Peyer's patch (tissue), 4 donors: ENCODE measurements around the gene HECTD2. TPM values are rescaled to one million over a fixed set of nuclear protein-coding genes. Genes with fewer than 3 reads are reported as not detected.
"Not testable (repeated sequence)": the region's sequence is repeated elsewhere in the genome, so short reads cannot be mapped to it uniquely, and the experiment has no call there.

Experiments
- DNase-seq, 3 donors: peaks; one replicate each; pipeline ENCODE4 v3.0.0-alpha.2; 2017 to 2019
- H3K27ac ChIP-seq, 4 donors: fragments of 200-600 bp; sonication (generic); one replicate each; pipeline ENCODE4 v1.5.1; 2016 to 2019
- H3K27me3 ChIP-seq, 2 donors: fragments of 200-600 bp; sonication (generic); one replicate each; pipeline ENCODE4 v1.5.1; 2019
- H3K36me3 ChIP-seq, 3 donors: fragments of 200-600 bp; sonication (generic); one replicate each; pipeline ENCODE4 v1.5.1; 2016 to 2019
- H3K4me1 ChIP-seq, 4 donors: fragments of 200-600 bp; sonication (generic); one replicate each; pipeline ENCODE4 v1.5.1; 2016 to 2019
- H3K4me3 ChIP-seq, 4 donors: fragments of 200-600 bp; sonication (generic); 1 replicate in 3 of 4; 2 replicates in 1 of 4; pipeline ENCODE4 v1.5.1; 2016 to 2019; ENCODE audit warnings: mild to moderate bottlenecking in 1 of 4
- H3K9me3 ChIP-seq, 4 donors: fragments of 200-600 bp; sonication (generic); one replicate each; pipeline ENCODE4 v1.5.1; 2016 to 2019; ENCODE audit warnings: mild to moderate bottlenecking in 1 of 4
- CTCF ChIP-seq, 6 experiments: fragments of 450-650 bp in 4 of 6; fragments of 200-600 bp in 2 of 6; sonication (generic) in 1 of 6; IDR thresholded peaks; one replicate each; pipeline ENCODE4 v1.5.1; 2017 to 2019; ENCODE audit warnings: antibody characterized with exemption in 6 of 6, mild to moderate bottlenecking in 3 of 6, moderate library complexity in 1 of 6
- POLR2A ChIP-seq, 2 donors: fragments of 450-650 bp; IDR thresholded peaks; one replicate each; pipeline ENCODE4 v1.5.1; 2017; ENCODE audit warnings: antibody characterized with exemption in 2 of 2, mild to moderate bottlenecking in 2 of 2, moderate library complexity in 2 of 2
- small RNA-seq, 2 donors: library from RNA; depleted of rRNA; stranded (forward); fragments of <200 nt; gene quantifications; one replicate each; pipeline ENCODE3, GENCODE V24; 2016
- total RNA-seq, 4 donors: library from RNA; depleted of rRNA; stranded (reverse); fragments of >200 nt; gene quantifications; one replicate each; pipeline ENCODE4 v1.1.0, GENCODE V29; 2016

The HECTD2 gene
- total RNA-seq, 4 donors from 2014 or later, result 4.4 to 18.2 (median 5.5) TPM

GRCh38 chr10:91559169-91559568, 149.0 kb downstream of the HECTD2 start:
- Histone ChIP-seq H3K9me3 (peaks cover 0 to 3% (median 0%) of the 10 kb centered on the region in 4 donors), H3K36me3 (no peaks in the 10 kb centered on the region), H3K27ac (no peak overlapping the region), H3K27me3 (no peaks in the 10 kb centered on the region), H3K4me3 (no peak overlapping the region), H3K4me1 (peaks cover 0 to 7% (median 0%) of the 10 kb centered on the region in 4 donors)
- TF ChIP-seq CTCF (IDR thresholded peaks at IDR 0.05) (no peak), POLR2A (IDR thresholded peaks at IDR 0.05) (no peak)
- DNase-seq, result no peak

GRCh38 chr10:91559750-91560149, 149.6 kb downstream of the HECTD2 start:
- Histone ChIP-seq H3K4me1 (peaks cover 0 to 7% (median 0%) of the 10 kb centered on the region in 4 donors), H3K27me3 (no peaks in the 10 kb centered on the region), H3K36me3 (no peaks in the 10 kb centered on the region), H3K4me3 (no peak overlapping the region), H3K9me3 (peaks cover 0 to 3% (median 0%) of the 10 kb centered on the region in 4 donors), H3K27ac (no peak overlapping the region)
- no peak for TF ChIP-seq CTCF (IDR thresholded peaks at IDR 0.05)
- no peak for TF ChIP-seq POLR2A (IDR thresholded peaks at IDR 0.05)
- DNase-seq, result no peak

- H3K9me3 ChIP-seq, H3K36me3 ChIP-seq, DNase-seq, H3K27me3 ChIP-seq, H3K4me3 ChIP-seq, H3K27ac ChIP-seq, H3K4me1 ChIP-seq: not testable (repeated sequence)
Measured at GRCh38 chr10:91560827-91561226, 150.7 kb downstream of the HECTD2 start.

GRCh38 chr10:91562839-91563581, 152.9 kb downstream of the HECTD2 start:
- Histone ChIP-seq H3K4me1 (no peaks in the 10 kb centered on the region), H3K36me3 (no peaks in the 10 kb centered on the region), H3K27me3 (no peaks in the 10 kb centered on the region), H3K9me3 (peaks cover 0 to 3% (median 0%) of the 10 kb centered on the region in 4 donors), H3K27ac (no peak overlapping the region), H3K4me3 (no peak overlapping the region)
- TF ChIP-seq POLR2A (IDR thresholded peaks at IDR 0.05), result no peak
- TF ChIP-seq CTCF (IDR thresholded peaks at IDR 0.05), result no peak
- no peak for DNase-seq

- Histone ChIP-seq H3K27ac (no peak overlapping the region), H3K9me3 (peaks cover 0 to 3% (median 0%) of the 10 kb centered on the region in 4 donors), H3K4me3 (no peak overlapping the region), H3K4me1 (no peaks in the 10 kb centered on the region), H3K27me3 (no peaks in the 10 kb centered on the region), H3K36me3 (no peaks in the 10 kb centered on the region)
- DNase-seq, result no peak
- no peak for TF ChIP-seq POLR2A (IDR thresholded peaks at IDR 0.05)
- no peak for TF ChIP-seq CTCF (IDR thresholded peaks at IDR 0.05)
Measured at GRCh38 chr10:91564026-91564425, 153.9 kb downstream of the HECTD2 start.

Small RNA genes within 50 kb of the gene (small RNA-seq; reads per million reads assigned to genes)
- gene AL161798.1 (0 reads per million in 2 donors), gene RPS27P1 (0 reads per million in 2 donors)

Other genes with a start within 250 kb of the HECTD2 start
- gene PCGF5, start 189.7 kb upstream of the HECTD2 start, total RNA-seq, result 10 to 100 TPM; 45.4 to 68.1 (median 49.8) TPM
- 1 to 10 TPM; 1.1 to 4.1 (median 1.6) TPM for gene PPP1R3C, start 222.7 kb downstream of the HECTD2 start, total RNA-seq